Kidney epithelial cell (primary cell): ENCODE data around the gene RASEF. TPM values are rescaled to one million over a fixed set of nuclear protein-coding genes. Genes with fewer than 3 reads are reported as not detected.
A peak's percentile ranks its signal among the peaks of the same experiment; 100 is the strongest.
"Not testable (repeated sequence)": the region's sequence is repeated elsewhere in the genome, so short reads cannot be mapped to it uniquely, and the experiment has no call there.

ENCODE experiments used
- DNase-seq: peaks from one replicate; pipeline ENCODE4 v3.0.0-alpha.2; 2010; ENCODE audit warnings: low read depth
- H3K27me3 ChIP-seq: 2 replicates; pipeline ENCODE4 v1.6.0; 2011; ENCODE audit warnings: low read length; ENCODE audit not compliant: control insufficient read depth, insufficient read depth
- H3K36me3 ChIP-seq: 2 replicates; pipeline ENCODE4 v1.5.1; 2011; ENCODE audit warnings: low read length; ENCODE audit not compliant: control insufficient read depth, insufficient read depth
- H3K4me3 ChIP-seq: 2 replicates; pipeline ENCODE4 v1.5.1; 2011; ENCODE audit warnings: low read depth, mild to moderate bottlenecking, control low read depth, low read length
- total RNA-seq: library from RNA; depleted of rRNA; stranded (reverse); fragments of >200 nt; gene quantifications from 2 replicates; pipeline ENCODE4 v1.2.3, GENCODE V29; 2015
- TF ChIP-seq, protein P1 (sequence below): IDR thresholded peaks from 2 replicates; pipeline ENCODE4 v1.5.1; 2011; ENCODE audit warnings: mild to moderate bottlenecking, moderate library complexity, low read length, control low read depth, inconsistent platforms; ENCODE audit not compliant: insufficient read depth, poor library complexity, severe bottlenecking

Gene RASEF
- total RNA-seq, 1 donor from 2014 or later: 10.2 TPM

GRCh38 chr9:82957529-82958379 is 105.2 kb downstream of the RASEF start:
- H3K36me3 ChIP-seq: no peaks in the 10 kb centered on the region
- H3K27me3 ChIP-seq: no peaks in the 10 kb centered on the region
- TF ChIP-seq, protein P1, sequence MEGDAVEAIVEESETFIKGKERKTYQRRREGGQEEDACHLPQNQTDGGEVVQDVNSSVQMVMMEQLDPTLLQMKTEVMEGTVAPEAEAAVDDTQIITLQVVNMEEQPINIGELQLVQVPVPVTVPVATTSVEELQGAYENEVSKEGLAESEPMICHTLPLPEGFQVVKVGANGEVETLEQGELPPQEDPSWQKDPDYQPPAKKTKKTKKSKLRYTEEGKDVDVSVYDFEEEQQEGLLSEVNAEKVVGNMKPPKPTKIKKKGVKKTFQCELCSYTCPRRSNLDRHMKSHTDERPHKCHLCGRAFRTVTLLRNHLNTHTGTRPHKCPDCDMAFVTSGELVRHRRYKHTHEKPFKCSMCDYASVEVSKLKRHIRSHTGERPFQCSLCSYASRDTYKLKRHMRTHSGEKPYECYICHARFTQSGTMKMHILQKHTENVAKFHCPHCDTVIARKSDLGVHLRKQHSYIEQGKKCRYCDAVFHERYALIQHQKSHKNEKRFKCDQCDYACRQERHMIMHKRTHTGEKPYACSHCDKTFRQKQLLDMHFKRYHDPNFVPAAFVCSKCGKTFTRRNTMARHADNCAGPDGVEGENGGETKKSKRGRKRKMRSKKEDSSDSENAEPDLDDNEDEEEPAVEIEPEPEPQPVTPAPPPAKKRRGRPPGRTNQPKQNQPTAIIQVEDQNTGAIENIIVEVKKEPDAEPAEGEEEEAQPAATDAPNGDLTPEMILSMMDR: no peak
- DNase-seq: no peak
- no peak overlapping the region for H3K4me3 ChIP-seq

DNA sequence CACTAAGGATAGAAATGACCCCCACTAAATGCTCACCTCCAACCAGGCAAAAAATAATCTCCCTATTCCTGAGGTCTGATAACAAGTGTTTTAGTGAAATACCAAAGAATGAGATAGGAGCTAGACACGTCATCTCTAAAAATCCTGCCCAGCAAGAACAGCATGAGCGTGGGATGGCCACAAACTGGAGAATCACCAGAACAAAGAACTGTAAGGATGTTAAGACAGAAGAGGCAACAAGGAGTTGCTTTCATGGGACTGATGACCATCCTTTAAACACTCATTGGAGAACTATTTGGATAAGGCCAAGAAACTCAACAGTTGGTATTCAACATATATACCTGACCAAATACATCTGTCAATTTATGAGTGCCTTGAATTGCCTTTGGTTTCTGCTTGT is 113.7 kb downstream of the RASEF start:
- DNase-seq: no peak
- Histone ChIP-seq H3K4me3 (no peak overlapping the region), H3K27me3 (no peaks in the 10 kb centered on the region), H3K36me3 (no peaks in the 10 kb centered on the region)
- TF ChIP-seq, protein P1: no peak

DNA sequence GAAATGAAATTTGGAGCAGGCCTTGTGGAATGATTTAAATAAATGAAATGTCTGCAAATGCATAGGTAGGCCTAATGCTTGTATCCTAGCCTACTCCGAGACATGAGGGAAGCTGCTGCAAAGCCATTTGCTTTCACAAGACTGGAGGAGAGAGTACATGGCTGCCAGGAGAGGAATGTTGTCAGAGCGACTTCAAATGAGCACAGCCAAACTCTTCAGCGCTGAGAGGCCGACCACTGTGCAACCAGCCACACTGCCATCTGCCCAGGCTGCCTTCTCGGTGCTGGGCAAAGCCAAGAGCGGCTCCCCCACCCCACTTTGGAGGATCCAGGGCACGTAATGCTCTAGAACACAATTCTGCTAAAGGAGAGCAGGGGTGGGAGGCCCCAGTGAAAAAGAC is 122.6 kb downstream of the RASEF start:
- H3K36me3 ChIP-seq: no peaks in the 10 kb centered on the region
- TF ChIP-seq, protein P1: no peak
- no peaks in the 10 kb centered on the region for H3K27me3 ChIP-seq
- DNase-seq: no peak
- no peak overlapping the region for H3K4me3 ChIP-seq

GRCh38 chr9:82939451-82939850 is 123.5 kb downstream of the RASEF start:
- TF ChIP-seq, protein P1: no peak
- H3K27me3 ChIP-seq: no peaks in the 10 kb centered on the region
- H3K4me3 ChIP-seq: no peak overlapping the region
- H3K36me3 ChIP-seq: no peaks in the 10 kb centered on the region
- peak; percentile 82 for DNase-seq

DNA sequence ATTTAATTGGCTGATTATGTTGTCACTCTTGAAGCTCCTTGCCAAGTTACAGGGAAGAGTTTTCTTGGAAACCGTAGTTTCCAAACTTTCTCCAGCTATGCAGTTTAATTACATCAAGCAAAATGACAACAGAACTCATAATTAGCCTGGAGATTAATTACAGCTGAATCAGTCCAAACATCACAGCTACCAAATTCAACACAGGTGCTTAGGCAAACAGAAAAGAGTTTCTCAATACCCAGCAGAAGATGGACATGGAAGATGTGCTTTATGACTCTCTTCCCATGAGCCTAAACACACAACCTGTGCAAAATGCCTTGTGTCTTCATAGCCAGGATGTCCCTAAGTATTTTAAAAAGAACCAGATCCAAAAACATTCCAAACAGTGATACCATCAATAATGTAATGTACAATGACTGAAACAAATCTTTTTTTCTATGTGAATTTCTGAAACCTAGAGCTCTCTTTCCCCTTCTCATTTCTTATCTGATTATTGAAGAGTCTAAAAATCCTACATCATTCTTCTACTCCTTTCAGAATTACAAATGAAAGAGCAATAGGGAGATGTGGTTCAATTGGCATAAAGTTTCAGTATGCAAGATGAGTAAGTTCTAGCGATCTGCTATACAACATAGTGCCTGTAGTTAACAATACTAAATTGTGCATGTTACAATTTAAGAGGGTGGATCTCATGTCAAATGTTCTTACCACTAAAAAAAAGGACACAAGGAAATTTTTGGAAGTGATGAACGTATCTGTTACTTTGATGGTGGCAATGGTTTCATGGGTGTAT is 124.3 kb downstream of the RASEF start:
- TF ChIP-seq, protein P1: no peak
- Histone ChIP-seq H3K36me3 (no peaks in the 10 kb centered on the region), H3K4me3 (no peak overlapping the region), H3K27me3 (no peaks in the 10 kb centered on the region)
- no peak for DNase-seq

DNA sequence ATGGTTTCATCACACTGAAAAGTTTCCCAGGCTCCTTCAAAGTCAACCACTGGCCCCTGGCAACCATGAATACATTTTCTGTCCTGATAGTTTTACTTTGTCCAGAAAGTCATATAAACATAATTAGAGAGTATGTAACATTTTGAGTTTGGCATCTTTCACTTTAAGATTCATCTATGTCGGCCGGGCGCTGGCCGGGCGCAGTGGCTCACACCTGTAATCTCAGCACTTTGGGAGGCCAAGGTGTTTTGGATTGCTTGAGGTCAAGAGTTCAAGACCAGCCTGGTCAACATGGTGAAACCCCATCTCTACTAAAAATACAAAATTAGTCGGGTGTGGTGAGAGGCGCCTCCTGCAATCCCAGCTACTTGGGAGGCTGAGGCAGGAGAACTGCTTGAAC is 126.4 kb downstream of the RASEF start:
- not testable (repeated sequence) for H3K27me3 ChIP-seq

More for the DNA sequence above, 126.4 kb downstream of the RASEF start:
- DNase-seq, H3K36me3 ChIP-seq, H3K4me3 ChIP-seq: not testable (repeated sequence)
